ENCODE data around the gene LTBP1.

DNA sequence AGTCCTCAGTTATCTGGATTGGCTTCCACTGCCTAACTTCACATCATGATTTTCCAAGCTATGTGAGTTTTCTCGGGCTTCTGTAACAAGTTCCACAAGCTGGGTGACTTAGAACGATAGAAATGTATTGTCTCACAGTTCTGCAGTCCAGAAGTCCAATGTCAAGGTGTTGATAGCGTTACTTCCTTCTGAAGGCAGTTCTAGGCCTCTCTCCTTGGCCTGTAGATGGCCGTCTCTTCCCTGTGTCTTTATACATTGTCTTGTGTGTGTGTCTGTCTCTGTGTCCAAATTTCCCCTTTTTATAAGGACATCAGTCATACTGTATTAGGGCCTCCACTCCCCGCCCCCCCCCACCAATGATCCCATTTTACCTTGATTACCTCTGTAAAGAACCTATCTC, 7.5 kb downstream of the LTBP1 start:
- TF ChIP-seq, protein P1, sequence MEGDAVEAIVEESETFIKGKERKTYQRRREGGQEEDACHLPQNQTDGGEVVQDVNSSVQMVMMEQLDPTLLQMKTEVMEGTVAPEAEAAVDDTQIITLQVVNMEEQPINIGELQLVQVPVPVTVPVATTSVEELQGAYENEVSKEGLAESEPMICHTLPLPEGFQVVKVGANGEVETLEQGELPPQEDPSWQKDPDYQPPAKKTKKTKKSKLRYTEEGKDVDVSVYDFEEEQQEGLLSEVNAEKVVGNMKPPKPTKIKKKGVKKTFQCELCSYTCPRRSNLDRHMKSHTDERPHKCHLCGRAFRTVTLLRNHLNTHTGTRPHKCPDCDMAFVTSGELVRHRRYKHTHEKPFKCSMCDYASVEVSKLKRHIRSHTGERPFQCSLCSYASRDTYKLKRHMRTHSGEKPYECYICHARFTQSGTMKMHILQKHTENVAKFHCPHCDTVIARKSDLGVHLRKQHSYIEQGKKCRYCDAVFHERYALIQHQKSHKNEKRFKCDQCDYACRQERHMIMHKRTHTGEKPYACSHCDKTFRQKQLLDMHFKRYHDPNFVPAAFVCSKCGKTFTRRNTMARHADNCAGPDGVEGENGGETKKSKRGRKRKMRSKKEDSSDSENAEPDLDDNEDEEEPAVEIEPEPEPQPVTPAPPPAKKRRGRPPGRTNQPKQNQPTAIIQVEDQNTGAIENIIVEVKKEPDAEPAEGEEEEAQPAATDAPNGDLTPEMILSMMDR (IDR thresholded peaks at IDR 0.05), result no peak
- TF ChIP-seq POLR2AphosphoS5 (IDR thresholded peaks at IDR 0.05; ENCODE audit: low read depth, low read length), result no peak
- TF ChIP-seq, protein P2, sequence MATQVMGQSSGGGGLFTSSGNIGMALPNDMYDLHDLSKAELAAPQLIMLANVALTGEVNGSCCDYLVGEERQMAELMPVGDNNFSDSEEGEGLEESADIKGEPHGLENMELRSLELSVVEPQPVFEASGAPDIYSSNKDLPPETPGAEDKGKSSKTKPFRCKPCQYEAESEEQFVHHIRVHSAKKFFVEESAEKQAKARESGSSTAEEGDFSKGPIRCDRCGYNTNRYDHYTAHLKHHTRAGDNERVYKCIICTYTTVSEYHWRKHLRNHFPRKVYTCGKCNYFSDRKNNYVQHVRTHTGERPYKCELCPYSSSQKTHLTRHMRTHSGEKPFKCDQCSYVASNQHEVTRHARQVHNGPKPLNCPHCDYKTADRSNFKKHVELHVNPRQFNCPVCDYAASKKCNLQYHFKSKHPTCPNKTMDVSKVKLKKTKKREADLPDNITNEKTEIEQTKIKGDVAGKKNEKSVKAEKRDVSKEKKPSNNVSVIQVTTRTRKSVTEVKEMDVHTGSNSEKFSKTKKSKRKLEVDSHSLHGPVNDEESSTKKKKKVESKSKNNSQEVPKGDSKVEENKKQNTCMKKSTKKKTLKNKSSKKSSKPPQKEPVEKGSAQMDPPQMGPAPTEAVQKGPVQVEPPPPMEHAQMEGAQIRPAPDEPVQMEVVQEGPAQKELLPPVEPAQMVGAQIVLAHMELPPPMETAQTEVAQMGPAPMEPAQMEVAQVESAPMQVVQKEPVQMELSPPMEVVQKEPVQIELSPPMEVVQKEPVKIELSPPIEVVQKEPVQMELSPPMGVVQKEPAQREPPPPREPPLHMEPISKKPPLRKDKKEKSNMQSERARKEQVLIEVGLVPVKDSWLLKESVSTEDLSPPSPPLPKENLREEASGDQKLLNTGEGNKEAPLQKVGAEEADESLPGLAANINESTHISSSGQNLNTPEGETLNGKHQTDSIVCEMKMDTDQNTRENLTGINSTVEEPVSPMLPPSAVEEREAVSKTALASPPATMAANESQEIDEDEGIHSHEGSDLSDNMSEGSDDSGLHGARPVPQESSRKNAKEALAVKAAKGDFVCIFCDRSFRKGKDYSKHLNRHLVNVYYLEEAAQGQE (IDR thresholded peaks at IDR 0.05; ENCODE audit: insufficient read depth in 1 of 2, low read depth in 2 of 2, low read length in 1 of 2), result no peak
- TF ChIP-seq SIN3A (IDR thresholded peaks at IDR 0.05; ENCODE audit: borderline replicate concordance, insufficient read depth, low read depth, low read length), result no peak
- TF ChIP-seq TCF7L2 (IDR thresholded peaks at IDR 0.05; ENCODE audit: low read depth, low read length), result no peak

Measured in Panc1 (cell line).